NCI-H1436 (cell line): ENCODE data around the gene ACKR2.

Experiments
- DNase-seq: peaks from one replicate; lab custom pipeline; 2025; lab: John Stamatoyannopoulos, UW

ACKR2 gene, protein sequence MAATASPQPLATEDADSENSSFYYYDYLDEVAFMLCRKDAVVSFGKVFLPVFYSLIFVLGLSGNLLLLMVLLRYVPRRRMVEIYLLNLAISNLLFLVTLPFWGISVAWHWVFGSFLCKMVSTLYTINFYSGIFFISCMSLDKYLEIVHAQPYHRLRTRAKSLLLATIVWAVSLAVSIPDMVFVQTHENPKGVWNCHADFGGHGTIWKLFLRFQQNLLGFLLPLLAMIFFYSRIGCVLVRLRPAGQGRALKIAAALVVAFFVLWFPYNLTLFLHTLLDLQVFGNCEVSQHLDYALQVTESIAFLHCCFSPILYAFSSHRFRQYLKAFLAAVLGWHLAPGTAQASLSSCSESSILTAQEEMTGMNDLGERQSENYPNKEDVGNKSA

DNA sequence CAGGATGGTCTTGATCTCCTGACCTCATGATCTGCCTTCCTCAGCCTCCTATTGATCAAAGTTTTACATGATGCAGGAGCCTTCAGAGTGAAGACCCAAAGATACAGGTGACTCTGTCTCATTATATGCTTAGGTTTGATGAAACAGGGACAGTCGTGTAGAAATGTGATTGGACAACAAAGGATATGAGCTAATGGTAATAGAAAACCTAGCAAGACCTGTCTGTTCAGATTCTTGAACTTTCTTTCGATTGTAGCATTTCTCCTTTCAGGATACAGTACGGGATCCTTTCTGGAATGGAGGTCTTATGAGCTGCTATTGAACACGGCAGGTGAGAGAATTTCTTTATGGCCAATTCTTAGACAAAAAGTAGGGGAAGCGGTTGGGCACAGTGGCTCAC lies at the start of gene ACKR2:
Gene ACKR2 (plus strand): TSS at position 244 of the 400 bp plus-strand sequence. CDS start 55,058 bp downstream, outside the sequence.
- no peak for DNase-seq

DNA sequence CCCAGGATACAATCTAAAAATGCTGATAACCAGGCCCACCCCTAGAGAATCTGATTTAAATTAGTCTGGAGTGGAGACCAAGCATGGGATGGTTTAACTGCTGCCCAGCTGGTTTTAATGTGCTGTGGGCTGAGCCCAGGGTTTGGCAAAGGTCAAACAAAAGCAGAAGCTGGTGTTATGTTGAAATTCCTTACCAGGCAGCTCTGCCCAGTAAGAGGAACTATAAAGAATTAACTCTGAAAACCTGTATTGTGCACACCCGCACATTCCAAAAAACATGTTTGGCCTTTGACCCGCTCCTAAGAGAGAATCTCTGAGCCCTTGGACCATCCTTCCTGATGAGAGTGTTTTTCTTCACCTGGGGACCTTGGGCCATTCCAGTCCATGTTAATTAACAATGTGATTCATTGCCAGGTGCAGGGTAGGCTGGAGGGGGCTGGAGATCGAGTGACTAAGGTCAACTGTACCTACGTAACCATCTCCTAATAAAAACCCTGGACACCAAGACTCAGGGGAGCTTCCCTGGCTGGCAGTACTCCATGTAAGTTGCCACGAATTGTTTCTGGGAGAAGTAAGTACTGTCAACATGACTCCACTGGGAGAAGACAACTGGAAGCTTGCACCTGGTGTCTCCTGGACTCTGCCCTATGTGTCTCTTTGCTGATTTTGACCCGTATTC lies 47.1 kb upstream of the ACKR2 start:
- DNase-seq, result no peak

DNA sequence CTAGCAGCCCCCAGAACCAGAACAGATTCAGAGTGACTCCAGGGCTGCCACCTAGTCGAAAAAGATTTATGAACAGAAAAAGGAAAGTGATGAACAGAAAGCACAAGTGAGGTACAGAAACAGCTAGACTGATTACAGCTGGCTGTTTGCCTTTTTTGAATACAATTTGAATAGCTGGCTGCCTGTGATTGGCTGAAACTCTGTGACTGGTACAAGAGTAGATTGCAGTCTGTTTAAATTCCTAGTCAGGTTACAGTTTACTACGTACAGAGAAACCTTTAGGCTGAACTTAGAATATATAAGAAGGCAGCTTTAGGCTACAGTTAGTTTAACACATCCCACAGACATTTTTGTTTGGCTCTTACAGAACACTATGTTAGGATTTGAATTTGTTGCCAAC lies 46.2 kb upstream of the ACKR2 start:
- DNase-seq, result no peak

DNA sequence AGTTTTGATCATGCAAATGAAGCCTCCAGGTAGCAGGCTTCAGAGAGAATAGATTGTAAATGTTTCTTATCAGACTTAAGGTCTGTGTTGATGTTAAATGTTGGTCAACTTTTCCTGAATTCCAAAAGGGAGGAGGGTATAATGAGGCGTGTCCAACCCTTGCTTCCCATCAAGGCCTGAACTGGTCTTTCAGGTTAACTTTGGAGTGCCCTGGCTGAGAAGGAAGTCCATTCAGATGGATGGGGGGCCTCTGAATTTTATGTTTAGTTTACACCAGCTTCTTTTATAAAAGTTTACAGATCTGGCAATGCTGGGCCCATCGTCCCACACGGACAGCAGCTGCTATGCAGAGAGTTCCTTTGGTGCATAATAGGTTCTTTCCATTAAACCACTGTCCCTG lies 45.1 kb upstream of the ACKR2 start:
- no peak for DNase-seq

DNA sequence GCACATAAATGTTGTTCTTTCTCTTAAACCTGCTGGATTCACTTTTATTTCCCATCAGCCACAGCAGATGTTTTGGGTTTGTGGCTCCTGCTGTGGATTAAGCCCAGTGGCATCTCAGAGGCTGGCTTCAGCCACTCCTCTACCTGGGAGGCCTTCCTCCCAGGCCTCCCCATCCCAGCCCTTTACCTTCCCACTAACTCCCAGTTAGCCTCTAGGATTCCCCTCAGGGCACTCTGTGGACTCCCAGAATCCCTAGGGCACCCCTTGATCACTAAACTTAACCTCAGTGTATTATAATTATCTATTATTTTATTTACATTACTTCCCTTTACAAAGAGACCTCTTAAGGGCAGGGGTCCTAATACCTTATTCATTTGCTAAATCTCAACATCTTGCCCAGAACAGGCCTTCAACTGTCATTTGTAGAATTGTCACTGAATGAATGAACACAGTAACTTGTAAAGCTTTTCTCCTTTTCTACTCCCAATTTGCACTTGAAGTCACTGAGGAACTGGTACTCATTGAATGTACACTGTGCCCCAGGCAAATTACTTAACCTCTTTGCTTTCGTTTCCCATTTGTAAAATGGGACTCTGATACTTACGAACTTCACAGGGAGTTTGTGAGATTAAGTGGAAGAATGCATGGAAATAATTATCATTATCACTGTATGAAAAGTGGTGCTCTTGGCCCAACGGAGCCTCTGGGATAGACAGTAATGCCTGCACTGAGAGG lies 44.5 kb upstream of the ACKR2 start:
- DNase-seq, result no peak

DNA sequence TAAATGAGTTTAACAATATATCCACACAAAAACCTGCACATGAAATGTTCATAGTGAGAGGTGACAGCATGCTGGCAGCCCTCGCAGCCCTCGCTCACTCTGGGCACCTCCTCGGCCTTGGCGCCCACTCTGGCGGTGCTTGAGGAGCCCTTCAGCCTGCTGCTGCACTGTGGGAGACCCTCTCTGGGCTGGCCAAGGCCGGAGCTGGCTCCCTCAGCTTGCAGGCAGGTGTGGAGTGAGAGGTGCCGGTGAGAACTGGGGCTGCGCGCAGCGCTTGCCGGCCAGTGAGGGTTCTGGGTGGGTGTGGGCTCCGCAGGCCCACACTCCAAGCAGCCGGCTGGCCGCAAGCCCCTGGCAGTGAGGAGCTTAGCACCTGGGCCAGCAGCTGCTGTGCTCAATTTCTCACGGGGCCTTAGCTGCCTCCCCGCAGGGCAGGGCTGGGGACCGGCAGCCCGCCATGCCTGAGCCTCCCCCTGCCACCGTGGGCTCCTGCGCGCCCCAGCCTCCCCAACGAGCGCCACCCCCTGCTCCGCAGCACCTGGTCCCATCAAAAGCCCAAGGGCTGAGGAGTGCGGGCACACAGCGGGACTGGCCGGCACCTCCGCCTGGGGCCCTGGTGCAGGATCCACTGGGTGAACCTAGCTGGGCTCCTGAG lies 39.6 kb upstream of the ACKR2 start:
- DNase-seq, result no peak

DNA sequence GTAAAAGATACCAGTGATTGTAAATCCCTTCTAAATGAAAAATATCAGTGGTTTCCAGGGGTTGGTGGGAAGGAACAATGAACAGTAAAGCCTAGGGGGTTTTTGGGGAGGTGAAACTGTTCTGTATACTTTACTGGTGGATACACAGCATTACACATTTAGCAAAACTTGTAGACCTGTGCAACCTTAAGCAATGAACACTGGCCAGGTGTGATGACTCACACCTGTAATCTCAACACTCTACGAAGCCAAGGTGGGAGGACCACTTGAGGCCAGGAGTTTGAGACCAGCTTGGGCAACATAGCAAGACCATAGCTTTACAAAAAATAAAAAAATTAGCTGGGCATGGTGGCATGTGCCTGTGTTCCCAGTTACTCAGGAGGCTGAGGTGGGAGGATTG lies 38.0 kb upstream of the ACKR2 start:
- DNase-seq, result no peak

DNA sequence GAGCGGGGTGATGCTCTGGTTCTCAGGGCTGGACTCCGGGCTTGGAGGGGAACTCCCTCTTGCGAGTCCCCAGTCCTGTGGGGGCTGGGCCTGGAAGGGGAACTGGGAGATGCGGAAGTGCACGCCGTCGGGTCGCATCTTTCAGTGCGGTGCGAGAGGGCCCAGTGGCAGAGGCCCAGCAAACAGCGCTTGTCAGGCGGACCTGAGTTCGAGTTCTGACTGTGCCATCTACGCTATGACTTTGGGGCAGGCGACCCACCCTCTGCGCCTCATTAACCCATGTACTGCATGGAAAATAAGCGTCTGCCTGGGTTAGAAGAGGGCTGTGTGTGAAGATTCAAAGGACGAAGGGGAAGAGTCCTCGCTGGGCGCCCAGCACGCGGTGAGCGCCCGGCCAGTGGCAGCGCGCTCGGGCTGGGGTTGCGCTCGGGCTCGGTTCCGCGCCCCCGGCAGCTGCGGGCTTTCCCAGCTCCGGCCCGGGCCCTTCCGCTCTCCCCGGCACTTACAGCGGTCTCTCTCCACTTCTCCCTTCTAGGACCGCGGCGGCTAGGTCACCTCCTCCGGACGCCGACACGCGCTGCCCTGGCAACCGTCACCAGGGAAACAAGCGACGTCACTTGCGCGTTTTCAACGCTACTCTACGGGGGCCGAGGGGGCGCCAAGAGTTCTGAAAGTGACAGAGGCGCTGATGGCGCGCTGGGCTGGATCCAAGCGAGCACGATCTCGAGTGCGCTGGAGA lies 36.4 kb upstream of the ACKR2 start, which contains the start of gene CCDC13:
Gene CCDC13 (minus strand): TSS at position 584 of the 739 bp plus-strand sequence. CDS start 14,908 bp downstream, outside the sequence.
- DNase-seq, result peak; percentile 36

DNA sequence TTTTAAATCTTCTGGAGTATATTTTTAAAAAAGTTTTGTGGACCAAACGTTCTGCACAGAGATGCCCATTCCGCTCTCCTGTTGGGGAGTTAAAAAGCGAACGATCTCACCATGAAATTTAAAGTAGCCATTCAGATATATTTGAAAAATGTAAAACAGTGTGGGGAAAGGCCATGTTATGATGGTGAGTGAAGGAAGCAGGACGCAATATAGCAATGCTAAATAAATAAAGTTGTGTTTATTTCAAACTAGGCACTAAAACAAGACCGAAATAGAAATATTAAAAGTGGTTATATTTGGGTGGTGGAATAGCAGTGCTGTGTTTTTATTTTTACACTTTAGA lies 35.9 kb upstream of the ACKR2 start:
- no peak for DNase-seq

DNA sequence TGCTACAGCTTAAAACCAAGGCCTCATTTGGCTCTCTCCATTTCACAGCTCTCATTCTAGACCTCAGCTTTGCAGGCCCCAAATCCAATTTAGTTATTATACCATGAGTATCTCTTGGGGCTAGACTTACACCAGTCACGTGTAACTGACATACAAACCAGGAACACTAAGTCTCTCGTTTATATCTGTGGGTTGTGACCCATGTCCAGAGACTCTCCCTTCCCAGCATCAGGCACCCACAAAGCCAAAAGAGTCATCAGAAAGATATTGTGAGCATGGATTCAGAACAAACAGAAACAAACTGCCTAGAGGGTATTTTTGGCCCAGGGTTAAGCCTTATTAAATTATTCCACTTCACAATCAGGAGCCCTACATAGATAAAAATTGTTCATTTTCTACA lies 30.6 kb upstream of the ACKR2 start:
- no peak for DNase-seq

DNA sequence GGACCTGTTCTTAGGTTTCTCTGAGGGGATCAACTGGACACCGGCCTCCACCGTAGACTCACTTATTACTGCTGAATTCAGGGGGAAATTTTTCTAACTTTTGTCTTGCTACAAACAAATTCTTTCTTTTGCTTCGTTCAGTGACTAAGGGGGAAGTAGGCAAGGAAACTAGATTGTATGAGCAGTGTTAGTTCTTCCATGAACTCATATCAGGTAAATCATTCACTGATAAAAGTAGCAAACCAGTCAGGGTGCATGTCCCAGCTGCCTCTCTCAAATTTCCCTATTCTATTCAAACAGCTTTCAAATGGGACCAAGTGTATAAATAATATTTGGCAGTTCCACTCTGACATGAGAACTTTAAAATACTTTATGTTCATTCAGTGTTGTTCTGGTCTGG lies 28.8 kb upstream of the ACKR2 start:
- no peak for DNase-seq

DNA sequence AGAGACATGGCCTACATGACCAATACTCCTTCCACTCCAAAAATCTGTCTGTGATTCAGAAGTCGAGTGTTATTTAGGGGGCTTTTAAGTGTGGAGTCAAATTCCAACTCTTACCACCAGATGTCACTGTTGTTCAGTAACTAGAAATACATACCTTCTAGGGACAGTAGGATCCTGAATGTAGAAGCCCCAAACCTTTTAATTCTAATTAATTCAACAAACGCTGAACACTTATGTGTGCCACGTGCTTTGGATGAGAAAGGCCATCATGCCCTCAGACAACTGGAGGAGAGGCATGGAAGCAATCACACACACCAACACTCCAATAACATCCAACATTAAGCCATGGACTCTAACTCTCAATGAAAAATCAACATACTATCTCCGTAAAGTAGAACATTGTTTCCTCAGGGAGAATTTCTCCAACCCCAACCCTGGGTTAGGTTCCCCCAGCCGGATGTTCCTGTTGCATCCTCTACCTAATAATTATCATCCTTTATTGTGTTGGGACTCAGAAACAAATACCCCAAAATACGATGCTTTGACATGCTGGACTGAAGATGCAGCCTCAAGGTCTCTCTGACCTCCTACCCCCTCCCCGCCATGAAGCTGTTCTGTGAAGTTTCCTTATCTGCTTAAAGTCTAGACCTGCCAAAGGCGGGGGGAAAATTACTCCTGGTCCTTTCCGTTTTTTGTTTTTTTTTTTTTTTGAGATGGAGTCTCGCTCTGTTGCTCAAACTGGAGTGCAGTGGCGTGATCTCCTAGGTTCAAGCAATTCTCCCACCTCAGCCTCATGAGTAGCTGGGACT lies 28.1 kb upstream of the ACKR2 start:
- peak; percentile 37 for DNase-seq

DNA sequence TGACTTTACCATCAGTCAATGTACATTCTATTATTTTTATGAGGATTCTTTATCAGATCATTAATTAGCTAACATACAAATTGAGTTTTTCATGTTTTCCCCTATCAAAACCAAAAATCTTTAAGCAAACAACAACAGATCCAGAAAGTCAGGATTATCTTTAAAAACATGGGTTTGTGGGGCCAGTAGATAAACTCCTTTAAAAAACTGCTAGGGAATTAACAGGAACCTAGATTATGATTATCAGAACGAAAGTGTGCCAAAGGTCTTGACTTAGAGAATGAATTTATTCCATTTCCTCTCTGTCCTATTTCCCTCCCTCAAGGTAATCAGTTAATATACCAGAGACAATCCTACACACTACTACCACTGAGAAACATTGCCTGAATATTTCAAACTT lies 23.0 kb upstream of the ACKR2 start:
- DNase-seq, result no peak

DNA sequence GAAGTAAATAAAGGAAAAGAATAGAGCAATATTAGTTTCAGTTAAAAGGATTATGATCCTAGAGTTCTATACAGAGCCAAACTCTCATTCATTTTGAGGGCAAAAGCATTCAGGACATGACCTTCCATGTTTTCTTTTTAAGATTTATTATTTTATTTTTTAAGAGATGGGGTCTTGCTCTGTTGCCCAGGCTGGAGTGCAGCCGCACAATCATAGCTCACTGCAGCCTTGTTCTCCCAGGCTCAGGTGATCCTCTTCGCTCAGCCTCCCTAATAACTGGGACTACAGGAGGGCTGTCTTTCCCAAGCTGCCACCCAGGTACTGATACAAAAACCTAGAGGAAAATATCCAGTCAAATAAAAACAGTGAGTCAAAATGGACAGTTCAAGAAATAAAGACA lies 22.6 kb upstream of the ACKR2 start:
- no peak for DNase-seq

DNA sequence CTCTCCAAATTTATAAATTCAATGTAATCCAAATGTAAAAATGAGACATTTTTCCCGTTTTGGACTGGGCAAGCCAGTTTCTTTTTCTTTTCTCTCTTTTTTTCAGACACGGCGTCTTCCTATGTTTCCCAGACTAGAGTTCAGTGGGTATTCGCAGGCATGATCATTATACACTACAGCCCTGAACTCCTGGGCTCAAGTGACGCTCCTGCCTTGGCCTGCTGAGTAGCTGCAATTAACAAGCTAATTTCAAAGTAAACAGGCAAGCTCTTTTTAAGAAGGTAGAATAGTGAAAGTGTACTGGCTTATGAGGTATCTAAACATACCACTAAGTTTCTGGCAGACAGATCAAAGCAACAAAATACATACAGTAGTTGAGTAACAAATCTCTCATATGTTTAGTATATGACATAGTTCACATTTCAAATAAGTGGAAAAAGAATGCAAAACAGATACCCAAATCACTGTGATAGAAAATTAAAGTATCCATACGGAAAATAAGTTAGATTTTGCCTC lies 18.5 kb upstream of the ACKR2 start:
- peak; percentile 7 for DNase-seq

DNA sequence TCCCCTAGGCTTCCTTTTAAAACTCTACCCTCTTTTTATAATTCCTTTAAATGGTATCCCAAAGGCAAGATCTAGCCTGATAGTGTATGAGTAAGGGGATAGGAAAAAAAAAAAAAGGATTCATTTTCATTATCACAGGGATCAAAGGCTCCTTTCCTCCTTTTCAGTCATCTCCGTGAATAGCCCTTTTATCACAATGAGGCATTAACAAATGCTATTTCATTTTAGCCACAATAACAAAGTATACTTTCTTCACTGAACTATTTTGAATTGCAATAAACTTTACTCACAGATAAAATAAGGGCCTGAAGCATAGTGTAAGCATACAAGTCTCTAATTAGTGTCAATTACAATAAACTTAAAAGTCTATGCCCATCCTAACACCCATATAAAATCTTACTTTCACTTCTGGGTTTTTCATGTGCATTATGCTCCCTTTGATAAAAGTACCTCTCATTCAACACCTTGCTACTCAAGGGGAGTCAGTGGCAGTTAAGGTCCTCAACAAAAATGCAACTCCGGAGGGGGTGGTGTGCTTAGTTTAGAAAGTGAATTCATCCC lies 13.5 kb upstream of the ACKR2 start:
- DNase-seq, result no peak

DNA sequence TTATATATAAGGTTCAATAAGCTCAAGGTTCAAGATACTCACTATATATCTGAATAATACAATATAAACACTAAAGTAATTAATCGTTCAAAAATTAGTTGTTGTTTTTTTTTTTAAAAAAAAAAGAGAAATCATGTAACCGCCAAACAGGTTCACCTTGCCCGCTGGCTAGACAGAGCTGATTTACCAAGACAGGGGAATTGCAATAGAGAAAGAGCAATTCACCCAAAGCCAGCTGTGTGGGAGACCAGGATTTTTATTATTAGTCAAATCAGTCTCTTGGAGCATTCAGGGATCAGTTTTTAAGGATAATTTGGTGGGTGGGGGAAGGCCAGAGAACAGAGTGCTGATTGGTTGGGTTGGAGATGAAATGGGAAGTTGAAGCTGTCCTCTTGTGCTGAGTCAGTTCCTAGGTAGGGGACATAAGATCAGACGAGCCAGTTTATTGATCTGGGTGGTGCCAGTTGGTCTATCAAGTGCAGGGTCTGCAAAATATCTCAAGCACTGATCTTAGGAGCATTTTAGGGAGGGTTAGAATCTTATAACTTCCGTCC lies 12.8 kb upstream of the ACKR2 start:
- no peak for DNase-seq

DNA sequence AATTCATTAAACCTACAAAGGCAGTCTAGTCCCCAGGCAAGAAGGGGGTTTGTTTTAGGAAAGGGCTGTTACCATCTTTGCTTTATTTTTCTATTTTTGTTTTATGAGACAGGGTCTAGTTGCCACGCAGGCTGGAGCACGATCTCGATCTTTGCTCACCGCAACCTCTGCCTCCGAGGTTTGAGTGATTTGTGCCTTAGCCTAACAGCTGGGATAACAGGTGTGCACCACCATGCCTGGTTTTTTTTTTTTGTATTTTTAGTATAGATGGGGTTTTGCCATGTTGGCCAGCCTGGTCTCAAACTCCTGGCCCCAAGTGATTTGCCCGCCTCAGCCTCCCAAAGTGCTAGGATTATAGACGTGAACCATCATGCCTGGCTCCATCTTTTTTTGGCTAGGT lies 9.9 kb upstream of the ACKR2 start:
- no peak for DNase-seq

DNA sequence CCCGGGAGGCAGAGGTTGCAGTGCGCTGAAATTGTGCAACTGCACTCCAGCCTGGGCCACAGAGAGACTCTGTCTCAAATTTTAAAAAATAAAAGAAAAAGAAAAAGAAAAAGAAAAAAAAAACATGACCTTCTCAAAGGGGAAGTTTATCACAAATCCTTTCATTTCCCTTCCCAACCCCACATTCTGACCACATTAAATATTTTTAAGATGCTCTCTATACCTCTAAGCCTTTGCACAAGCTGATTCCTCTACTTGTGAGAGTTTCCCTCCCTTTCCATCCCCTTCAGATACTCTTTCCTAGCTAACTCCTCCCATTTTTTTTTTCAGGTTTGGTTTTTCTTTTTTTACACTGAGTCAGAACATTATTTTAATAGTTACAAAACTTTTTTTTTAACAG lies 9.0 kb upstream of the ACKR2 start:
- no peak for DNase-seq

DNA sequence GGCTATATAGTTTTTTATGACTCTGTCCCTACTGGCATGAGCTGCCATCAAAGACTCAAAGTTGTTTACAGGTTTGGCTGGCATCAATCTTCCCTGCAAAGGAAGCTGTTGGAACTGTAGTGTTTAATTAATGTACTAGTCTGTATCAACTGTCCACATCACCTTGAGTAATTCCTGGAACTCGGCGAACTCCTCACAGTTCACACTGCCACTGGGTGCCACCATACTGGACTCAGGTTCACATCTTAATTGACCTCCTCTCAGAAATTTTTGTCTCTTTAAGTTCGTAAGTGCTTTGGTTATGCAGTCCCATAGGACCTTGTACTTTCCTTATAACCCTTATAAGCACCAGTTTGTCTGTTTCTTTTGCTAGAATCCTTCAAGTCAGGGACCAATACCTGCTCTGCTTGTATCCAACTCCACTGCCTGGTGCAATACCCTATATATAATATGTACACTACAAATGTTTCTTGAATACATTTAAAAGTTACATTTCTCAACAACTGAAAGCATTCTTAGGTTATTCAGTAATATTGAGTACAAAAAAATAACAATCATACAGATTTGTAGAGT lies 8.1 kb upstream of the ACKR2 start:
- DNase-seq, result no peak
